Smooth muscle cell (in vitro differentiated cells): ENCODE measurements around the gene RHOT2. TPM values are rescaled to one million over a fixed set of nuclear protein-coding genes. Genes with fewer than 3 reads are reported as not detected.

Experiments
- DNase-seq: peaks from one replicate; lab custom pipeline; 2025; ENCODE audit not compliant: unreplicated experiment; lab: John Stamatoyannopoulos, UW
- H2AFZ ChIP-seq: fragments of 200-600 bp; sonication (generic); 2 replicates; pipeline ENCODE4 v1.6.0; 2016; ENCODE audit warnings: antibody characterized with exemption, low read depth, mild to moderate bottlenecking
- H3F3A ChIP-seq: fragments of 200-600 bp; sonication (generic); 2 replicates; pipeline ENCODE4 v1.6.0; 2017; ENCODE audit warnings: antibody characterized with exemption, low read depth
- H3K27ac ChIP-seq: fragments of 200-600 bp; sonication (generic); 2 replicates; pipeline ENCODE4 v1.5.1; 2016; ENCODE audit warnings: low read depth, mild to moderate bottlenecking
- H3K27me3 ChIP-seq: fragments of 200-600 bp; sonication (generic); 2 replicates; pipeline ENCODE4 v1.6.1; 2016; ENCODE audit warnings: low read depth, mild to moderate bottlenecking
- H3K36me3 ChIP-seq: fragments of 200-600 bp; sonication (generic); 2 replicates; pipeline ENCODE4 v1.5.1; 2016; ENCODE audit warnings: low read depth
- H3K4me1 ChIP-seq: fragments of 200-600 bp; sonication (generic); 2 replicates; pipeline ENCODE4 v1.5.1; 2016; ENCODE audit warnings: low read depth
- H3K4me2 ChIP-seq: fragments of 200-600 bp; sonication (generic); 2 replicates; pipeline ENCODE4 v1.6.0; 2016; ENCODE audit warnings: mild to moderate bottlenecking
- H3K4me3 ChIP-seq: fragments of 200-600 bp; sonication (generic); 2 replicates; pipeline ENCODE4 v1.5.1; 2016; ENCODE audit warnings: mild to moderate bottlenecking
- H3K79me2 ChIP-seq: fragments of 200-600 bp; sonication (generic); 2 replicates; pipeline ENCODE4 v1.6.0; 2016; ENCODE audit warnings: low read depth, mild to moderate bottlenecking
- H3K9ac ChIP-seq: fragments of 200-600 bp; sonication (generic); 2 replicates; pipeline ENCODE4 v1.6.0; 2016; ENCODE audit warnings: low read depth
- H3K9me3 ChIP-seq: fragments of 200-600 bp; sonication (generic); replicated peaks from 2 replicates; pipeline ENCODE4 v1.5.1; 2016; ENCODE audit warnings: low read depth
- H4K20me1 ChIP-seq: fragments of 200-600 bp; sonication (generic); 2 replicates; pipeline ENCODE4 v1.6.0; 2016; ENCODE audit warnings: low read depth
- WGBS: methylation state at CpG from one replicate; pipeline ENCODE4 v1.1.7; 2016; ENCODE audit warnings: low lambda C conversion rate; 5-methylcytosine and 5-hydroxymethylcytosine counted together
- polyA plus RNA-seq: library from polyadenylated mRNA; unstranded; fragments of >200 nt; fragmentation: Nextera tagmentation; extraction: Ambion mirVana; gene quantifications from 2 replicates; pipeline ENCODE4 v1.2.1, GENCODE V29; 2016
- total RNA-seq: library from RNA; depleted of rRNA; stranded (reverse); fragments of >200 nt; gene quantifications from 2 replicates; pipeline ENCODE4 v1.2.3, GENCODE V29; 2014
- TF ChIP-seq, protein P1 (sequence below): fragments of 200-600 bp; sonication (generic); IDR thresholded peaks from 2 replicates; pipeline ENCODE4 v1.5.1; 2017; ENCODE audit warnings: borderline replicate concordance, mild to moderate bottlenecking, antibody characterized with exemption; ENCODE audit not compliant: insufficient read depth, poor library complexity, severe bottlenecking

RHOT2 gene
- total and polyA plus RNA-seq, 2 experiments from 2014 or later, result 41.4 to 148 TPM

- Histone ChIP-seq H3F3A (peaks cover 4% of the 10 kb centered on the region), H3K79me2 (no peaks in the 10 kb centered on the region), H3K4me3 (peak overlapping the region; percentile 91), H2AFZ (no peak overlapping the region), H3K9ac (no peak overlapping the region), H3K27me3 (no peaks in the 10 kb centered on the region), H3K4me2 (peak overlapping the region; percentile 100), H3K4me1 (peaks cover 5% of the 10 kb centered on the region), H3K27ac (no peak overlapping the region), H3K9me3 (no peaks in the 10 kb centered on the region), H4K20me1 (peaks cover 10% of the 10 kb centered on the region), H3K36me3 (no peaks in the 10 kb centered on the region)
- TF ChIP-seq, protein P1, sequence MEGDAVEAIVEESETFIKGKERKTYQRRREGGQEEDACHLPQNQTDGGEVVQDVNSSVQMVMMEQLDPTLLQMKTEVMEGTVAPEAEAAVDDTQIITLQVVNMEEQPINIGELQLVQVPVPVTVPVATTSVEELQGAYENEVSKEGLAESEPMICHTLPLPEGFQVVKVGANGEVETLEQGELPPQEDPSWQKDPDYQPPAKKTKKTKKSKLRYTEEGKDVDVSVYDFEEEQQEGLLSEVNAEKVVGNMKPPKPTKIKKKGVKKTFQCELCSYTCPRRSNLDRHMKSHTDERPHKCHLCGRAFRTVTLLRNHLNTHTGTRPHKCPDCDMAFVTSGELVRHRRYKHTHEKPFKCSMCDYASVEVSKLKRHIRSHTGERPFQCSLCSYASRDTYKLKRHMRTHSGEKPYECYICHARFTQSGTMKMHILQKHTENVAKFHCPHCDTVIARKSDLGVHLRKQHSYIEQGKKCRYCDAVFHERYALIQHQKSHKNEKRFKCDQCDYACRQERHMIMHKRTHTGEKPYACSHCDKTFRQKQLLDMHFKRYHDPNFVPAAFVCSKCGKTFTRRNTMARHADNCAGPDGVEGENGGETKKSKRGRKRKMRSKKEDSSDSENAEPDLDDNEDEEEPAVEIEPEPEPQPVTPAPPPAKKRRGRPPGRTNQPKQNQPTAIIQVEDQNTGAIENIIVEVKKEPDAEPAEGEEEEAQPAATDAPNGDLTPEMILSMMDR, result no peak
- 94% methylated on average over 44 of the region's 51 CpGs for WGBS
- DNase-seq, result no peak
These were observed 54.0 kb downstream of the RHOT2 start for GRCh38 chr16:721765-722540.

DNA sequence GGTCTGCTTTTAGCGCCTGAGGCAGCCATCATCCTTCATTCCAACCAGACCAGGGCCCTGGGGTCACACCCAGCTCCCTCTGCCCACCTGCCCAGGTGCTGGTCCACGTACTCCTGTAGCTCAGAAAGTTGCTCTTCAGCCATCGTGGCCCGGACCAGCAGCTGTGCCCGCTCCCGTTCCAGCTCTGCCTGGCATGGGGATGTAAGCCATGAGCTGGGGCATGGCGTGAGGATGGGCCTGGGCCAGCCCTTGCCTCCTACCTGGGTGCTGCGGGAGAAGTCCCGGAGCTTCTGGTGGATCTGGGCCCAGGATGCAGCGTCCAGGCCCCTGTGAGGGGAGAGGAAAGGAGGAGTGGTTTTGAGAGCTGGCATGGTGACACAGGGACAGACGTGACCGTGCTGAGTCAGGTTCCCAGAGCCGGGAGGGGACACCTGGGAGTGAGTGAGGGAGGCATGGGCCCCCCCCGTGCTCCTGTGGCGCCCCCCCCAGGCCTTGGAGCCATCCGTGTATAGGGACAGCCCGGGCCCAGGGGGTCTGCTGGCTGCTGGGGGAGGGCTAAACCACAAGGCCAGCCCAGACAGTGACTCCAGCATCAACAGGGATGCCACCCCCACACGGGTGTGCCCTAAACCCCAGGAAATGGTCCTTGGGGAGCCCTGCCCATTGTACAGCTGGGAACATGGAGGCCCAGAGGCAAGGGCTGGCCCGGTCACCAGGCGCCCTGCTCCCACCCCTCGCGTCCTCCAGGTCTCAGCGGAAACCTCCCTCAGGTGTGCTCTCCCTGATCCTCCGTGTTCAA lies 55.1 kb downstream of the RHOT2 start:
- Histone ChIP-seq H2AFZ (no peak overlapping the region), H3K79me2 (no peaks in the 10 kb centered on the region), H3K9me3 (no peaks in the 10 kb centered on the region), H3K36me3 (no peaks in the 10 kb centered on the region), H3F3A (peaks cover 4% of the 10 kb centered on the region), H4K20me1 (peaks cover 10% of the 10 kb centered on the region), H3K27ac (no peak overlapping the region), H3K4me2 (no peak overlapping the region), H3K4me3 (no peak overlapping the region), H3K27me3 (no peaks in the 10 kb centered on the region), H3K9ac (no peak overlapping the region), H3K4me1 (peaks cover 12% of the 10 kb centered on the region)
- TF ChIP-seq, protein P1, result no peak
- WGBS, result 96% methylated on average over 23 of the region's 24 CpGs
- DNase-seq, result no peak

- H3K36me3 ChIP-seq, result no peaks in the 10 kb centered on the region
- no peak overlapping the region for H2AFZ ChIP-seq
- TF ChIP-seq, protein P1, result no peak
- no peak overlapping the region for H3K4me3 ChIP-seq
- peaks cover 15% of the 10 kb centered on the region for H3K4me1 ChIP-seq
- H3K27me3 ChIP-seq, result no peaks in the 10 kb centered on the region
- H3K9me3 ChIP-seq, result no peaks in the 10 kb centered on the region
- no peak for DNase-seq
- WGBS, result 94% methylated on average over 9 of the region's 9 CpGs
- peaks cover 10% of the 10 kb centered on the region for H4K20me1 ChIP-seq
- H3F3A ChIP-seq, result peaks cover 4% of the 10 kb centered on the region
- H3K79me2 ChIP-seq, result no peaks in the 10 kb centered on the region
- H3K9ac ChIP-seq, result no peak overlapping the region
- no peak overlapping the region for H3K4me2 ChIP-seq
- H3K27ac ChIP-seq, result no peak overlapping the region
These were observed 55.8 kb downstream of the RHOT2 start for GRCh38 chr16:723695-724094.

Other genes starting within 250 kb of the RHOT2 start
- 9.0 and 19.5 TPM in 2 replicates for gene RAB11FIP3, start 242.5 kb upstream of the RHOT2 start, total RNA-seq
- 20.4 and 25.7 TPM in 2 replicates for gene RAB11FIP3, start 242.5 kb upstream of the RHOT2 start, polyA plus RNA-seq
- gene CAPN15, start 140.4 kb upstream of the RHOT2 start, total RNA-seq, result 8.6 and 14.7 TPM in 2 replicates
- 18.7 and 23.6 TPM in 2 replicates for gene CAPN15, start 140.4 kb upstream of the RHOT2 start, polyA plus RNA-seq
- gene PRR35, start 107.7 kb upstream of the RHOT2 start, total RNA-seq, result not detected in 2 replicates
- not detected in 2 replicates for gene PRR35, start 107.7 kb upstream of the RHOT2 start, polyA plus RNA-seq
- gene NHLRC4, start 101.1 kb upstream of the RHOT2 start, total RNA-seq, result 0.18 and 0.63 TPM in 2 replicates
- 0.85 and 2.6 TPM in 2 replicates for gene NHLRC4, start 101.1 kb upstream of the RHOT2 start, polyA plus RNA-seq
- 21.0 and 30.1 TPM in 2 replicates for gene PIGQ, start 98.2 kb upstream of the RHOT2 start, total RNA-seq
- gene PIGQ, start 98.2 kb upstream of the RHOT2 start, polyA plus RNA-seq, result 45.7 and 51.0 TPM in 2 replicates
- 14.7 and 21.2 TPM in 2 replicates for gene RAB40C, start 78.1 kb upstream of the RHOT2 start, total RNA-seq
- gene RAB40C, start 78.1 kb upstream of the RHOT2 start, polyA plus RNA-seq, result 27.0 and 28.3 TPM in 2 replicates
- 1.5 TPM in 1 of 2 replicates, not detected in the other for gene WFIKKN1, start 37.1 kb upstream of the RHOT2 start, total RNA-seq
- gene WFIKKN1, start 37.1 kb upstream of the RHOT2 start, polyA plus RNA-seq, result 0.77 and 0.83 TPM in 2 replicates
- gene METTL26, start 31.8 kb upstream of the RHOT2 start, total RNA-seq, result 134 and 158 TPM in 2 replicates
- 227 and 238 TPM in 2 replicates for gene METTL26, start 31.8 kb upstream of the RHOT2 start, polyA plus RNA-seq
- 7.7 and 11.9 TPM in 2 replicates for gene MCRIP2, start 26.3 kb upstream of the RHOT2 start, total RNA-seq
- gene MCRIP2, start 26.3 kb upstream of the RHOT2 start, polyA plus RNA-seq, result 34.7 and 45.8 TPM in 2 replicates
- 6.8 and 8.4 TPM in 2 replicates for gene WDR90, start 18.8 kb upstream of the RHOT2 start, total RNA-seq
- gene WDR90, start 18.8 kb upstream of the RHOT2 start, polyA plus RNA-seq, result 10.4 and 24.6 TPM in 2 replicates
- gene RHBDL1, start 7.5 kb downstream of the RHOT2 start, total RNA-seq, result 2.7 and 4.5 TPM in 2 replicates
- 2.6 and 3.7 TPM in 2 replicates for gene RHBDL1, start 7.5 kb downstream of the RHOT2 start, polyA plus RNA-seq
- 93.4 and 99.0 TPM in 2 replicates for gene STUB1, start 12.3 kb downstream of the RHOT2 start, total RNA-seq
- 196 and 212 TPM in 2 replicates for gene STUB1, start 12.3 kb downstream of the RHOT2 start, polyA plus RNA-seq
- gene JMJD8, start 16.2 kb downstream of the RHOT2 start, total RNA-seq, result 42.9 and 47.9 TPM in 2 replicates
- 92.5 and 95.1 TPM in 2 replicates for gene JMJD8, start 16.2 kb downstream of the RHOT2 start, polyA plus RNA-seq
- gene WDR24, start 22.3 kb downstream of the RHOT2 start, total RNA-seq, result 4.7 and 10.6 TPM in 2 replicates
- gene WDR24, start 22.3 kb downstream of the RHOT2 start, polyA plus RNA-seq, result 19.3 and 22.2 TPM in 2 replicates
- gene FBXL16, start 37.7 kb downstream of the RHOT2 start, total RNA-seq, result 0.76 TPM in 1 of 2 replicates, not detected in the other
- 0.17 TPM in 1 of 2 replicates, not detected in the other for gene FBXL16, start 37.7 kb downstream of the RHOT2 start, polyA plus RNA-seq
- 30.6 and 39.6 TPM in 2 replicates for gene METRN, start 47.0 kb downstream of the RHOT2 start, total RNA-seq
- 170 and 193 TPM in 2 replicates for gene METRN, start 47.0 kb downstream of the RHOT2 start, polyA plus RNA-seq
- gene ANTKMT, start 53.0 kb downstream of the RHOT2 start, total RNA-seq, result 11.9 and 15.6 TPM in 2 replicates
- gene ANTKMT, start 53.0 kb downstream of the RHOT2 start, polyA plus RNA-seq, result 39.8 and 40.9 TPM in 2 replicates
- gene CCDC78, start 58.3 kb downstream of the RHOT2 start, total RNA-seq, result 2.8 TPM in 1 of 2 replicates, not detected in the other
- 3.4 and 4.7 TPM in 2 replicates for gene CCDC78, start 58.3 kb downstream of the RHOT2 start, polyA plus RNA-seq
- gene HAGHL, start 59.0 kb downstream of the RHOT2 start, total RNA-seq, result 3.2 and 15.4 TPM in 2 replicates
- gene HAGHL, start 59.0 kb downstream of the RHOT2 start, polyA plus RNA-seq, result 23.1 and 24.6 TPM in 2 replicates
- 19.7 and 33.5 TPM in 2 replicates for gene CIAO3, start 72.9 kb downstream of the RHOT2 start, total RNA-seq
- 35.6 and 39.6 TPM in 2 replicates for gene CIAO3, start 72.9 kb downstream of the RHOT2 start, polyA plus RNA-seq
- gene MSLN, start 92.6 kb downstream of the RHOT2 start, total RNA-seq, result 0.18 and 3.7 TPM in 2 replicates
- gene MSLN, start 92.6 kb downstream of the RHOT2 start, polyA plus RNA-seq, result 0.26 and 1.2 TPM in 2 replicates
- gene RPUSD1, start 120.2 kb downstream of the RHOT2 start, total RNA-seq, result 7.8 and 20.8 TPM in 2 replicates
- 20.8 and 27.4 TPM in 2 replicates for gene RPUSD1, start 120.2 kb downstream of the RHOT2 start, polyA plus RNA-seq
- 11.4 and 27.2 TPM in 2 replicates for gene CHTF18, start 120.5 kb downstream of the RHOT2 start, total RNA-seq
- gene CHTF18, start 120.5 kb downstream of the RHOT2 start, polyA plus RNA-seq, result 33.2 and 39.8 TPM in 2 replicates
- gene GNG13, start 132.6 kb downstream of the RHOT2 start, total RNA-seq, result not detected in 2 replicates
- gene GNG13, start 132.6 kb downstream of the RHOT2 start, polyA plus RNA-seq, result not detected in 2 replicates